ENCODE measurements around the gene LARP6.

DNA sequence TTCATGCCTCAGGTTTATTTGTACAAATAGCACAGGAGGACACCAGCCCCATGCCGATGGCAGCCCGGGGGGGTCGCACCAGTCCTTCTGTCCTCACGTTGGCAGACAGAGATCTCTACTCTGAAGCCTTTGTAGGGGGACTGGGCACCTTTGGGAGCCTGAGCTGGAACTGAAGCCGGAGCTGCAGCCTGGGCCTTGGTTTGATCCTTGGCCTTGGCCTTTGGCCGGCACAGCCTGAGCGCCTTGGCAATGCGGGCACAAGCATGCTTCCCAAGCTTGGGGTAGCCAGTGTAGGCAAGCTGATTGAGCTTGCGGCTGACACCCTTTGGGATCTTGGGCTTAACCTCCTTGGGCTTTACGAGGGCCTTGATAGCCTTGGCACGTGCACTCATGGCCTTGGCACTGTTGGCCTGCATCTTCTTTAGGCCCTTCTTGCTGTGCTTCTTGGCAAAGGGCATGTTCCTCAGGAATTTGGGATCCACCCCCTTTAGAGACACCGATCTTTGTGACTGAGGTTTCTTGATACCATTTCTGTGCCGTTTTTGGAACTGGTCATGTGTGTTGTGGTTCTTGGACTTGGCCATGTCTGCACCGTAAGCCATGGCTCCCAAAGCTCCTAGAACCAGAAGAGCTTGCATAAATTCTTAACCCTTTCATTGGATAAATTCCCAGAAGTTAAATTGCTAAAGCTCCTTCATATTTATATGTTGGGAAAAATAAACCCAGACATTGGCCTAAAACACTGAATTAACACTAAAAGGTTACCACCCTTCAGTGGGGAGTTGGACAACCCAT lies 57.2 kb downstream of the LARP6 start:
- TF ChIP-seq, protein P1, sequence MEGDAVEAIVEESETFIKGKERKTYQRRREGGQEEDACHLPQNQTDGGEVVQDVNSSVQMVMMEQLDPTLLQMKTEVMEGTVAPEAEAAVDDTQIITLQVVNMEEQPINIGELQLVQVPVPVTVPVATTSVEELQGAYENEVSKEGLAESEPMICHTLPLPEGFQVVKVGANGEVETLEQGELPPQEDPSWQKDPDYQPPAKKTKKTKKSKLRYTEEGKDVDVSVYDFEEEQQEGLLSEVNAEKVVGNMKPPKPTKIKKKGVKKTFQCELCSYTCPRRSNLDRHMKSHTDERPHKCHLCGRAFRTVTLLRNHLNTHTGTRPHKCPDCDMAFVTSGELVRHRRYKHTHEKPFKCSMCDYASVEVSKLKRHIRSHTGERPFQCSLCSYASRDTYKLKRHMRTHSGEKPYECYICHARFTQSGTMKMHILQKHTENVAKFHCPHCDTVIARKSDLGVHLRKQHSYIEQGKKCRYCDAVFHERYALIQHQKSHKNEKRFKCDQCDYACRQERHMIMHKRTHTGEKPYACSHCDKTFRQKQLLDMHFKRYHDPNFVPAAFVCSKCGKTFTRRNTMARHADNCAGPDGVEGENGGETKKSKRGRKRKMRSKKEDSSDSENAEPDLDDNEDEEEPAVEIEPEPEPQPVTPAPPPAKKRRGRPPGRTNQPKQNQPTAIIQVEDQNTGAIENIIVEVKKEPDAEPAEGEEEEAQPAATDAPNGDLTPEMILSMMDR (conservative IDR thresholded peaks at IDR 0.05; ENCODE audit: low read length), result no peak
- no peak for TF ChIP-seq EZH2phosphoT487 (IDR thresholded peaks at IDR 0.05; ENCODE audit: borderline replicate concordance, low read depth, low read length)
